GM23248 (cell line): ENCODE data around the gene PVR. TPM values are rescaled to one million over a fixed set of nuclear protein-coding genes. Genes with fewer than 3 reads are reported as not detected.

Experiments
- DNase-seq: peaks from one replicate; pipeline ENCODE4 v3.0.0-alpha.2; 2015
- H2AFZ ChIP-seq: fragments of 200-600 bp; sonication (generic); 2 replicates; pipeline ENCODE4 v1.6.1; 2016; ENCODE audit warnings: antibody characterized with exemption
- H3F3A ChIP-seq: fragments of 200-600 bp; sonication (generic); 2 replicates; pipeline ENCODE4 v1.6.1; 2016; ENCODE audit warnings: mild to moderate bottlenecking, antibody characterized with exemption, mixed run types; ENCODE audit not compliant: insufficient read depth
- H3K27ac ChIP-seq: fragments of 200-600 bp; sonication (generic); 2 replicates; pipeline ENCODE4 v1.5.1; 2016; ENCODE audit warnings: mild to moderate bottlenecking
- H3K27me3 ChIP-seq: fragments of 200-600 bp; sonication (generic); replicated peaks from 2 replicates; pipeline ENCODE4 v1.6.1; 2016; ENCODE audit warnings: mild to moderate bottlenecking; ENCODE audit not compliant: insufficient read depth
- H3K36me3 ChIP-seq: fragments of 200-600 bp; sonication (generic); 2 replicates; pipeline ENCODE4 v1.6.1; 2016; ENCODE audit warnings: low read depth, mild to moderate bottlenecking
- H3K4me1 ChIP-seq: fragments of 200-600 bp; sonication (generic); 2 replicates; pipeline ENCODE4 v1.6.1; 2016; ENCODE audit warnings: mild to moderate bottlenecking; ENCODE audit not compliant: insufficient read depth
- H3K4me2 ChIP-seq: fragments of 200-600 bp; sonication (generic); one replicate; pipeline ENCODE4 v1.6.1; 2016; ENCODE audit warnings: mild to moderate bottlenecking; ENCODE audit not compliant: unreplicated experiment
- H3K4me3 ChIP-seq: fragments of 200-600 bp; sonication (generic); 2 replicates; pipeline ENCODE4 v1.5.1; 2016; ENCODE audit warnings: mild to moderate bottlenecking
- H3K79me2 ChIP-seq: fragments of 200-600 bp; sonication (generic); 2 replicates; pipeline ENCODE4 v1.6.1; 2016; ENCODE audit warnings: mild to moderate bottlenecking; ENCODE audit not compliant: insufficient read depth
- H3K9ac ChIP-seq: fragments of 200-600 bp; sonication (generic); 2 replicates; pipeline ENCODE4 v1.6.1; 2016; ENCODE audit warnings: mild to moderate bottlenecking
- H3K9me2 ChIP-seq: fragments of 200-600 bp; sonication (generic); 2 replicates; pipeline ENCODE4 v1.6.1; 2016; ENCODE audit warnings: mixed run types, mild to moderate bottlenecking, moderate library complexity; ENCODE audit not compliant: insufficient read depth
- H3K9me3 ChIP-seq: fragments of 200-600 bp; sonication (generic); one replicate; pipeline ENCODE4 v1.6.1; 2017; ENCODE audit warnings: low read depth
- H4K20me1 ChIP-seq: fragments of 200-600 bp; sonication (generic); 2 replicates; pipeline ENCODE4 v1.6.0; 2016; ENCODE audit not compliant: insufficient read depth
- EZH2 ChIP-seq: fragments of 200-600 bp; sonication (generic); IDR thresholded peaks from 2 replicates; pipeline ENCODE4 v1.6.1; 2018; ENCODE audit warnings: antibody characterized with exemption, mild to moderate bottlenecking; ENCODE audit not compliant: insufficient read depth, poor library complexity, severe bottlenecking
- EZH2phosphoT487 ChIP-seq: fragments of 200-600 bp; sonication (generic); IDR thresholded peaks from 2 replicates; pipeline ENCODE4 v1.6.1; 2018; ENCODE audit warnings: antibody characterized with exemption, moderate library complexity, mild to moderate bottlenecking, low read depth; ENCODE audit not compliant: insufficient read depth
- WGBS, 2 experiments: methylation state at CpG; one replicate each; pipeline ENCODE4 v1.1.6; 2015 to 2017; ENCODE audit warnings: low lambda C conversion rate in 2 of 2, low coverage in 1 of 2; ENCODE audit errors: missing lambda C conversion rate in 2 of 2; 5-methylcytosine and 5-hydroxymethylcytosine counted together
- in situ Hi-C: fragments of 300-500 bp; cut with MboI; formaldehyde crosslinking; loops from 2 replicates; pipeline ENCODE4 v1.15.0; 2020
- microRNA counts: library from miRNA; unstranded; fragments of <30 nt; microRNA quantifications from one replicate; lab custom pipeline; 2016
- microRNA-seq: library from miRNA; unstranded; fragments of <30 nt; microRNA quantifications from one replicate; pipeline ENCODE4, GENCODE V29; 2016; ENCODE audit warnings: borderline number of aligned reads
- polyA plus RNA-seq: library from polyadenylated mRNA; unstranded; fragments of >200 nt; fragmentation: Nextera tagmentation; extraction: Ambion mirVana; gene quantifications from 2 replicates; pipeline ENCODE4 v1.2.1, GENCODE V29; 2016
- total RNA-seq: library from RNA; depleted of rRNA; stranded (reverse); fragments of >200 nt; shearing (Covaris generic); gene quantifications from 2 replicates; pipeline ENCODE4 v1.2.3, GENCODE V29; 2014; rRNA removed

PVR gene
- total and polyA plus RNA-seq, 2 experiments from 2014 or later = 58.8 to 148 TPM

- H2AFZ ChIP-seq = no peak overlapping the region
- H3K27me3 ChIP-seq = no peaks in the 10 kb centered on the region
These were observed 66.8 kb downstream of the PVR start for GRCh38 chr19:44710483-44710882.

GRCh38 chr19:44712864-44713515 lies 69.3 kb downstream of the PVR start:
- H3K36me3 ChIP-seq = no peaks in the 10 kb centered on the region
- WGBS, 2 experiments = 20 to 29% methylated on average over 4 of the region's 4 CpGs
- no peaks in the 10 kb centered on the region for H4K20me1 ChIP-seq
- H3K27me3 ChIP-seq = no peaks in the 10 kb centered on the region
- in situ Hi-C loops = no loop called here
- no peak for TF ChIP-seq EZH2
- no peak for TF ChIP-seq EZH2phosphoT487
- H3K4me3 ChIP-seq = no peak overlapping the region
- H3F3A ChIP-seq = no peaks in the 10 kb centered on the region
- peak; percentile 23 for DNase-seq
- no peak overlapping the region for H3K4me2 ChIP-seq
- no peaks in the 10 kb centered on the region for H3K79me2 ChIP-seq
- H3K9me3 ChIP-seq = no peaks in the 10 kb centered on the region
- no peaks in the 10 kb centered on the region for H3K4me1 ChIP-seq
- H3K9ac ChIP-seq = no peak overlapping the region
- no peaks in the 10 kb centered on the region for H3K9me2 ChIP-seq
- no peak overlapping the region for H2AFZ ChIP-seq
- H3K27ac ChIP-seq = no peak overlapping the region

More at GRCh38 chr19:44710483-44710882, 66.8 kb downstream of the PVR start:
- Histone ChIP-seq H3K4me3 (no peak overlapping the region), H3K9ac (no peak overlapping the region), H3K9me2 (no peaks in the 10 kb centered on the region), H4K20me1 (no peaks in the 10 kb centered on the region), H3K9me3 (no peaks in the 10 kb centered on the region), H3K4me1 (no peaks in the 10 kb centered on the region), H3F3A (no peaks in the 10 kb centered on the region), H3K36me3 (no peaks in the 10 kb centered on the region), H3K4me2 (no peak overlapping the region), H3K79me2 (no peaks in the 10 kb centered on the region), H3K27ac (no peak overlapping the region)
- no peak for TF ChIP-seq EZH2phosphoT487
- TF ChIP-seq EZH2 = no peak
- 68 to 70% methylated on average over 13 to 14 of the region's 14 CpGs for WGBS, 2 experiments
- DNase-seq = no peak
- in situ Hi-C loops = no loop called here

MicroRNAs encoded within 50 kb of the gene (microRNA counts, 767-probe panel; counts per million panel counts)
- microRNA hsa-miR-4531 (lab: Ali Mortazavi, UCI) = 447 counts per million, percentile 86 among the panel's probes with 10 or more counts

Small RNA genes within 50 kb of the gene (microRNA-seq; reads per million reads assigned to microRNA genes)
- not detected for gene MIR4531

Other genes starting within 250 kb of the PVR start
- 2.1 and 4.3 TPM in 2 replicates for gene ZNF285, start 242.3 kb upstream of the PVR start, total RNA-seq
- 0.99 and 1.1 TPM in 2 replicates for gene ZNF285, start 242.3 kb upstream of the PVR start, polyA plus RNA-seq
- 11.7 and 38.2 TPM in 2 replicates for gene ZNF229, start 195.4 kb upstream of the PVR start, total RNA-seq
- 6.1 and 7.7 TPM in 2 replicates for gene ZNF229, start 195.4 kb upstream of the PVR start, polyA plus RNA-seq
- gene ZNF180, start 143.4 kb upstream of the PVR start, total RNA-seq = 5.8 and 8.2 TPM in 2 replicates
- 2.9 and 3.9 TPM in 2 replicates for gene ZNF180, start 143.4 kb upstream of the PVR start, polyA plus RNA-seq
- not detected in 2 replicates for gene CEACAM20, start 114.2 kb upstream of the PVR start, total RNA-seq
- gene CEACAM20, start 114.2 kb upstream of the PVR start, polyA plus RNA-seq = not detected in 2 replicates
- gene IGSF23, start 30.3 kb upstream of the PVR start, total RNA-seq = not detected in 2 replicates
- gene IGSF23, start 30.3 kb upstream of the PVR start, polyA plus RNA-seq = 0.63 and 0.79 TPM in 2 replicates
- 0.51 and 1.9 TPM in 2 replicates for gene CEACAM19, start 27.6 kb downstream of the PVR start, total RNA-seq
- 1.3 and 1.7 TPM in 2 replicates for gene CEACAM19, start 27.6 kb downstream of the PVR start, polyA plus RNA-seq
- gene CEACAM16, start 55.2 kb downstream of the PVR start, total RNA-seq = not detected in 2 replicates
- gene CEACAM16, start 55.2 kb downstream of the PVR start, polyA plus RNA-seq = not detected in 2 replicates
- 11.3 and 18.6 TPM in 2 replicates for gene BCL3, start 104.8 kb downstream of the PVR start, total RNA-seq
- gene BCL3, start 104.8 kb downstream of the PVR start, polyA plus RNA-seq = 24.6 and 26.8 TPM in 2 replicates
- gene CBLC, start 134.0 kb downstream of the PVR start, total RNA-seq = not detected in 2 replicates
- gene CBLC, start 134.0 kb downstream of the PVR start, polyA plus RNA-seq = not detected in 2 replicates
- gene BCAM, start 165.2 kb downstream of the PVR start, total RNA-seq = 1.3 and 2.1 TPM in 2 replicates
- 1.4 and 1.5 TPM in 2 replicates for gene BCAM, start 165.2 kb downstream of the PVR start, polyA plus RNA-seq
- 71.7 and 88.7 TPM in 2 replicates for gene NECTIN2, start 202.4 kb downstream of the PVR start, total RNA-seq
- 60.5 and 63.0 TPM in 2 replicates for gene NECTIN2, start 202.4 kb downstream of the PVR start, polyA plus RNA-seq
- gene TOMM40, start 247.3 kb downstream of the PVR start, total RNA-seq = 52.9 and 72.5 TPM in 2 replicates
- 54.6 and 54.7 TPM in 2 replicates for gene TOMM40, start 247.3 kb downstream of the PVR start, polyA plus RNA-seq